A549 (cell line): ENCODE data around the gene HLA-A. TPM values are rescaled to one million over a fixed set of nuclear protein-coding genes. Genes with fewer than 3 reads are reported as not detected.

ENCODE experiments used
- ATAC-seq, 2 experiments: fragments of 200-7000 bp in 1 of 2; fragments of >200 bp in 1 of 2; cut with Nextera tagmentation in 1 of 2; cut with Tn5 transposase in 1 of 2; 3 replicates each; pipeline versions ENCODE4 v1.8.0 to v1.9.1; 2018 to 2020; ENCODE audit warnings: mild to moderate bottlenecking in 1 of 2, moderate library complexity in 1 of 2
- CTCF ChIA-PET: fragments of 300-600 bp; sonication (Branson Sonifier 250); formaldehyde crosslinking; extraction: SDS; loops from one replicate; lab custom pipeline; 2021; ENCODE audit warnings: antibody characterized with exemption, inconsistent platforms; lab: Yijun Ruan, JAX
- POLR2A ChIA-PET: fragments of 350-600 bp; formaldehyde crosslinking; extraction: SDS; loops from one replicate; lab custom pipeline; 2021; ENCODE audit warnings: antibody characterized with exemption, inconsistent platforms; lab: Yijun Ruan, JAX
- DNase-seq, 2 experiments: peaks; one replicate each; pipeline versions ENCODE4 v3.0.0 to v3.0.0-alpha.2; 2011 to 2016; ENCODE audit warnings: low read depth in 1 of 2, low spot score in 1 of 2
- FAIRE-seq: peaks from 2 replicates; lab custom pipeline; 2011; peaks lifted over from hg19 to GRCh38; lab: Jason Lieb, UNC
- H3K27ac ChIP-seq, 2 experiments: fragments of >200 bp; sonication (Bioruptor Twin); formaldehyde crosslinking; 3 replicates each; pipeline ENCODE4 v1.5.1; 2016 to 2017
- H3K4me1 ChIP-seq: fragments of >200 bp; sonication (Bioruptor Twin); formaldehyde crosslinking; 3 replicates; pipeline ENCODE4 v1.6.1; 2016
- H3K4me2 ChIP-seq: fragments of >200 bp; sonication (Bioruptor Twin); formaldehyde crosslinking; 3 replicates; pipeline ENCODE4 v1.6.1; 2016
- H3K4me3 ChIP-seq: fragments of >200 bp; sonication (Bioruptor Twin); formaldehyde crosslinking; 3 replicates; pipeline ENCODE4 v1.5.1; 2016
- H3K9me3 ChIP-seq: fragments of >200 bp; sonication (Bioruptor Twin); formaldehyde crosslinking; 3 replicates; pipeline ENCODE4 v1.6.1; 2016
- CBX8 ChIP-seq: fragments of 200-600 bp; sonication (generic); IDR thresholded peaks from 2 replicates; pipeline ENCODE4 v1.6.1; 2016
- CTCF ChIP-seq: fragments of >200 bp; sonication (Bioruptor Twin); formaldehyde crosslinking; IDR thresholded peaks from 3 replicates; pipeline ENCODE4 v1.5.1; 2016
- EHMT2 ChIP-seq: fragments of 200-600 bp; sonication (generic); IDR thresholded peaks from 2 replicates; pipeline ENCODE4 v1.6.1; 2016; ENCODE audit warnings: antibody characterized with exemption, low read depth, mild to moderate bottlenecking, moderate library complexity
- EP300 ChIP-seq, 2 experiments: fragments of >200 bp; sonication (Bioruptor Twin); formaldehyde crosslinking; IDR thresholded peaks; 2 replicates in 1 of 2; 3 replicates in 1 of 2; pipeline ENCODE4 v1.6.1; 2016 to 2017
- FOSL2 ChIP-seq, 2 experiments: fragments of 450-650 bp in 1 of 2; fragments of >200 bp in 1 of 2; sonication (Bioruptor Twin) in 1 of 2; formaldehyde crosslinking; IDR thresholded peaks; 2 replicates each; pipeline versions ENCODE4 v1.5.0 to v1.6.1; 2016 to 2020; ENCODE audit warnings: mild to moderate bottlenecking in 1 of 2, moderate library complexity in 1 of 2
- HDAC2 ChIP-seq: fragments of 200-600 bp; sonication (generic); IDR thresholded peaks from 2 replicates; pipeline ENCODE4 v1.6.1; 2016
- HEYL ChIP-seq: fragments of 250-450 bp; sonication (Bioruptor Pico); IDR thresholded peaks from 2 replicates; pipeline ENCODE4 v1.8.0; 2021; ENCODE audit warnings: mild to moderate bottlenecking, moderate library complexity
- HOXA7 ChIP-seq: fragments of 250-450 bp; sonication (Bioruptor Pico); IDR thresholded peaks from 2 replicates; pipeline ENCODE4 v1.5.0; 2020; ENCODE audit warnings: mild to moderate bottlenecking, moderate library complexity
- HOXB5 ChIP-seq: fragments of 250-450 bp; sonication (Bioruptor Pico); IDR thresholded peaks from 2 replicates; pipeline ENCODE4 v1.5.0; 2020; ENCODE audit warnings: mild to moderate bottlenecking, moderate library complexity
- JUN ChIP-seq, 2 experiments: fragments of >200 bp; sonication (Bioruptor Twin); formaldehyde crosslinking; IDR thresholded peaks; 2 replicates in 1 of 2; 3 replicates in 1 of 2; pipeline ENCODE4 v1.6.1; 2016 to 2017
- PBX3 ChIP-seq: IDR thresholded peaks from 2 replicates; pipeline ENCODE4 v1.6.1; 2012
- SMC3 ChIP-seq: fragments of >200 bp; sonication (Bioruptor Twin); formaldehyde crosslinking; IDR thresholded peaks from 3 replicates; pipeline ENCODE4 v1.6.1; 2018; ENCODE audit warnings: inconsistent platforms
- SREBF2 ChIP-seq: fragments of 450-650 bp; IDR thresholded peaks from 2 replicates; pipeline ENCODE4 v1.6.1; 2014; ENCODE audit warnings: mild to moderate bottlenecking, moderate library complexity
- TFCP2L1 ChIP-seq: fragments of 250-450 bp; sonication (Bioruptor Pico); IDR thresholded peaks from 2 replicates; pipeline ENCODE4 v1.5.0; 2021; ENCODE audit warnings: mild to moderate bottlenecking
- ZFP36 ChIP-seq: fragments of 450-650 bp; IDR thresholded peaks from 2 replicates; pipeline ENCODE4 v1.6.1; 2014; ENCODE audit warnings: borderline replicate concordance; ENCODE audit not compliant: partially characterized antibody
- ZSCAN20 ChIP-seq: fragments of 250-450 bp; sonication (Bioruptor Pico); IDR thresholded peaks from 2 replicates; pipeline ENCODE4 v1.8.0; 2022; ENCODE audit warnings: mild to moderate bottlenecking, moderate library complexity
- WGBS: methylation state at CpG from one replicate; pipeline ENCODE4 v1.1.6; 2017; ENCODE audit errors: missing lambda C conversion rate; 5-methylcytosine and 5-hydroxymethylcytosine counted together
- polyA plus RNA-seq, 4 experiments: library from polyadenylated mRNA; depleted of rRNA in 3 of 4; stranded (reverse); fragments of >200 nt; fragmentation: RNase III in 1 of 4; extraction: RNeasy Plus Mini Kit Qiagen cat#74134 plus additional on column Dnase treatment in 1 of 4; gene quantifications; 2 replicates in 3 of 4; 3 replicates in 1 of 4; pipeline ENCODE4 v1.2.3, GENCODE V29; 2011 to 2017
- TF ChIP-seq, protein P1 (sequence below): fragments of >200 bp; sonication (Bioruptor Twin); formaldehyde crosslinking; IDR thresholded peaks from 2 replicates; pipeline ENCODE4 v1.6.1; 2016

HLA-A gene
- polyA plus RNA-seq, 2 of the 4 experiments (the other 2 are of a cell fraction) = 78.8 to 95.0 TPM

DNA sequence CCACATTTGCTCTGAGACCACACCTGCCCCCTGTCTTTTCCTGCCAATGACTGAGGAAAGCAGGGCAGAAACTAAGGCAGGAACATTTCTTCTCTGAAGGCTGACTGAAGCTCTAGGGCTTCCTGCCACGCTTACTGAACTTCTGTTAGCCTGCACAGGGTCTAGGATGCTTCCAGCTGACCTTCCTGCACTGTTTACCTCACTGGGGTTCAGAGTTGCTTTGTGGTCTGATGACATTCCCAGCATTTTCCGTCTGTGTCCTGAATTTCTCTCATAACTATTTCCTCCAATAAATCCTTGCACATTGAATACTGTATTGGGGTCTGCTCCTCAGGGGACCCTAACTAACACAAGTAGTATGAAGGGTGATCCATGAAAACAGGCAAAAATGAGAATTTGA, 29.5 kb upstream of the HLA-A start (continued):
- no peak for TF ChIP-seq EHMT2
- TF ChIP-seq HOXB5 (CRISPR knock-in tag) = no peak
- no peak for TF ChIP-seq CTCF
- no peak for TF ChIP-seq PBX3
- TF ChIP-seq EP300 (IDR thresholded peaks at IDR 0.05) = no peak

- no peak for ATAC-seq
- no peak for FAIRE-seq
- Histone ChIP-seq H3K27ac (no peak overlapping the region), H3K4me1 (no peaks in the 10 kb centered on the region), H3K9me3 (no peaks in the 10 kb centered on the region), H3K4me3 (no peak overlapping the region), H3K4me2 (no peak overlapping the region)
- no peak for DNase-seq
- 11% methylated on average over 1 of the region's 1 CpG for WGBS
- ChIA-PET POLR2A (no interaction called here), CTCF (no interaction called here)
- TF ChIP-seq HEYL (no peak), FOSL2 (IDR thresholded peaks at IDR 0.05) (no peak), FOSL2 (CRISPR knock-in tag; IDR thresholded peaks at IDR 0.05) (no peak), HOXA7 (CRISPR knock-in tag) (no peak), HDAC2 (no peak), EP300 (IDR thresholded peaks at IDR 0.05) (no peak), ZSCAN20 (no peak), JUN (IDR thresholded peaks at IDR 0.05) (no peak), TFCP2L1 (CRISPR knock-in tag) (no peak), ZFP36 (no peak), CBX8 (no peak)
- TF ChIP-seq, protein P1, sequence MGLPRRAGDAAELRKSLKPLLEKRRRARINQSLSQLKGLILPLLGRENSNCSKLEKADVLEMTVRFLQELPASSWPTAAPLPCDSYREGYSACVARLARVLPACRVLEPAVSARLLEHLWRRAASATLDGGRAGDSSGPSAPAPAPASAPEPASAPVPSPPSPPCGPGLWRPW = no peak
Observed at GRCh38 chr6:29916741-29917140, 25.6 kb upstream of the HLA-A start.

- DNase-seq = no peak
Observed at GRCh38 chr6:29917857-29918256, 24.5 kb upstream of the HLA-A start.

More at GRCh38 chr6:29917857-29918256, 24.5 kb upstream of the HLA-A start:
- no peak overlapping the region for H3K4me3 ChIP-seq
- POLR2A ChIA-PET = no interaction called here
- 43% methylated on average over 2 of the region's 2 CpGs for WGBS
- ATAC-seq = no peak
- H3K27ac ChIP-seq = no peak overlapping the region
- H3K4me2 ChIP-seq = no peak overlapping the region
- FAIRE-seq = no peak
- no peaks in the 10 kb centered on the region for H3K4me1 ChIP-seq
- TF ChIP-seq CBX8 (no peak), PBX3 (no peak), SMC3 (no peak), SREBF2 (no peak)
- TF ChIP-seq, all 56 proteins: peak for 0
- no peaks in the 10 kb centered on the region for H3K9me3 ChIP-seq
- CTCF ChIA-PET = no interaction called here
